RWPE1 (cell line): ENCODE measurements around the gene NFIB.

Source experiments
- CTCF ChIA-PET: fragments of 350-600 bp; sonication (Branson Sonifier 250); formaldehyde crosslinking; extraction: SDS; loops from one replicate; lab custom pipeline; 2021; lab: Yijun Ruan, JAX
- POLR2A ChIA-PET: fragments of 400-600 bp; formaldehyde crosslinking; extraction: SDS; loops from one replicate; lab custom pipeline; 2020; ENCODE audit warnings: antibody characterized with exemption; ENCODE audit not compliant: low non-redundant PET; lab: Yijun Ruan, JAX
- DNase-seq: peaks from one replicate; pipeline ENCODE4 v3.0.0; 2012; ENCODE audit warnings: low spot score
- H3K27ac ChIP-seq: fragments of 450-650 bp; 2 replicates; pipeline ENCODE4 v1.5.1; 2017
- TF ChIP-seq, protein P1 (sequence below): fragments of 450-650 bp; conservative IDR thresholded peaks from 2 replicates; pipeline ENCODE4 v1.5.1; 2017; ENCODE audit warnings: low read depth, mild to moderate bottlenecking

The NFIB gene

DNA sequence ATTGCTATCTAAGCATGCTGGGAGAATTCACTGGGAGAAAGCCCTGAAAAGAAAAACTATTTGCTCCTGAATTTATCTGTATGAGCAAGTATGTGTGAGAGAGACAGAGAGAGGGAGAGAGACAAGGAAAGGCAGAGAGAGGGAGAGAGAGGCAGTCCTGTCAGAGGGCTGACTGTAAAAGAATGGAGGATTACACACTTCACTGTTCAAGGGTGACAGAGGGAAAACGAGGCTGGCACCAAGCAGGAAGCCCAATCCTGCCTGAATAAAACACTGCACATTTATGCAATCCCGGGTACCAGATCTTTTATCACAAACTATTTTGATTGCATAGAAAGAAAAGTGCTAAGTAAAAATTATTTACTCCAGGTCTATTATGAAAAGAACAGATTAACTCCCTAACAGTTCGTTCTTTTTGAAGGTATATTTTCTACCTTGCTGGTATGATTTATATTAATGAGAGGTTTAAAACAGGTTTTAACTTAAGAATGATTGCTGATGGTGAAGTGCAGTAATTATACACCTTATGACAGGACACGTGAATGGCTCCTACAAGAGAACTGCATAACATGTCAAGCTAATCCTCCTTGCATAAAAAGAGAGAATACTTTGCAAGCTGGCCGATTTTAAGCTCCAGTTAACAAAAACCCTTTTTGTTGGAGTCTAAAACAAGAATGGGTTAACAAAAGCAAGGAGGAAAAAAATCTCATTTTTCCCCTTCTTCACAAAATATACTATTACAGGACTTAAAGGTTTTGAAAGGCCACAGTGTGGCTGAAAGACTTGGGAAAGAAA is 82.5 kb downstream of the NFIB start:
- ChIA-PET POLR2A (no interaction called here), CTCF (no interaction called here)
- H3K27ac ChIP-seq, result no peak overlapping the region
- TF ChIP-seq, protein P1, sequence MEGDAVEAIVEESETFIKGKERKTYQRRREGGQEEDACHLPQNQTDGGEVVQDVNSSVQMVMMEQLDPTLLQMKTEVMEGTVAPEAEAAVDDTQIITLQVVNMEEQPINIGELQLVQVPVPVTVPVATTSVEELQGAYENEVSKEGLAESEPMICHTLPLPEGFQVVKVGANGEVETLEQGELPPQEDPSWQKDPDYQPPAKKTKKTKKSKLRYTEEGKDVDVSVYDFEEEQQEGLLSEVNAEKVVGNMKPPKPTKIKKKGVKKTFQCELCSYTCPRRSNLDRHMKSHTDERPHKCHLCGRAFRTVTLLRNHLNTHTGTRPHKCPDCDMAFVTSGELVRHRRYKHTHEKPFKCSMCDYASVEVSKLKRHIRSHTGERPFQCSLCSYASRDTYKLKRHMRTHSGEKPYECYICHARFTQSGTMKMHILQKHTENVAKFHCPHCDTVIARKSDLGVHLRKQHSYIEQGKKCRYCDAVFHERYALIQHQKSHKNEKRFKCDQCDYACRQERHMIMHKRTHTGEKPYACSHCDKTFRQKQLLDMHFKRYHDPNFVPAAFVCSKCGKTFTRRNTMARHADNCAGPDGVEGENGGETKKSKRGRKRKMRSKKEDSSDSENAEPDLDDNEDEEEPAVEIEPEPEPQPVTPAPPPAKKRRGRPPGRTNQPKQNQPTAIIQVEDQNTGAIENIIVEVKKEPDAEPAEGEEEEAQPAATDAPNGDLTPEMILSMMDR, result no peak
- DNase-seq, result no peak

DNA sequence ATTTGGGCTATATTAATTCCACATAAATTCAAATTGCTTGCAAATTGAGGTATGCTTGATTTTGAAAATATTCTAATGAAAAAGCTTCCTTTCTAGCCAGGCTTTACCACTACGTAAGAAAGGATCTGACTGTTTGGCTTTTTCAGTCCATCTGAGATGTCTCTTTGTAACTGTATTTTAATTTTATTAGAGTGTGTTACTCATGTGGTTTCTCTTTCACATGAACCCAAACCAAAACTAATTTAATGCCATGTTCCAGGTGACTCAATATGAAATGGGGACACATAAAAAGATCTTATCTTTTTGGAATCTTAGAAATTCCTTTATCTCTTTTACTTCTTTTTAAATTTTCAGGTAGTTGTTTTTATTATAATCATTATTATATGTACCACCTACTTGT is 85.3 kb downstream of the NFIB start:
- H3K27ac ChIP-seq, result no peak overlapping the region
- CTCF ChIA-PET, result interaction anchor here (1.2 kb wide), 1 partner anchor 412 kb away, joined by 4 read pairs; no protein-coding TSS in a partner anchor
- TF ChIP-seq, protein P1, result no peak
- no peak for DNase-seq
- POLR2A ChIA-PET, result no interaction called here

DNA sequence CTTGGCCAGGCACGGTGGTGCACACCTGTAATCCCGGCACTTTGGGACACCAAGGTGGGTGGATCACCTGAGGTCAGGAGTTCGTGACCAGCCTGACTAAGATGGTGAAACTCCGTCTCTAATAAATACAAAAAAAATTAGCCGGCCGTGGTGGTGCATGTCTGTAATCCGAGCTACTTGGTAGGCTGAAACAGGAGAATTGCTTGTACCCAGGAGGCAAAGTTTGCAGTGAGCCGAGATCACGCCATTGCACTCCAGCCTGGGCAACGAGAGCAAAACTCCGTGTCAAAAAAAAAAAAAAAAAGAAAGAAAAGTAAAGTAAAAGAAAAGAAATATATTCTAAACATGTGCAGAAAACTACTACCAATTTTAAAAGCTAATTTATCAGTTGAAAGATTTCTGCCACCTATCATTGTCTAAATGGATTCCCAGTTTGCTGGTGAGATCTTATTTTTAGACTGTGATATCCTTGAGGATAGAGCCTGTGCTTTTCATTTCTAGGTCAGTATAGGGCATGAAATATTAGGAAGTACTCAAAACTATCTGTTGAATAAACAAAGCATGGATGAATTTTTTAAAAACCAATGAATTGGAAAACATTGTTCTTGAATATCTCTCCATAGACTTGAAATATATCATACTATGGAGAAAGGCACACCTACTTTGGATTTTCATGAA is 86.9 kb downstream of the NFIB start:
- ChIA-PET CTCF (interaction anchor here (0.6 kb wide), 1 partner anchor 126 kb away, joined by 3 read pairs; no protein-coding TSS in a partner anchor), POLR2A (no interaction called here)
- H3K27ac ChIP-seq, result no peak overlapping the region
- TF ChIP-seq, protein P1, result no peak
- DNase-seq, result no peak

DNA sequence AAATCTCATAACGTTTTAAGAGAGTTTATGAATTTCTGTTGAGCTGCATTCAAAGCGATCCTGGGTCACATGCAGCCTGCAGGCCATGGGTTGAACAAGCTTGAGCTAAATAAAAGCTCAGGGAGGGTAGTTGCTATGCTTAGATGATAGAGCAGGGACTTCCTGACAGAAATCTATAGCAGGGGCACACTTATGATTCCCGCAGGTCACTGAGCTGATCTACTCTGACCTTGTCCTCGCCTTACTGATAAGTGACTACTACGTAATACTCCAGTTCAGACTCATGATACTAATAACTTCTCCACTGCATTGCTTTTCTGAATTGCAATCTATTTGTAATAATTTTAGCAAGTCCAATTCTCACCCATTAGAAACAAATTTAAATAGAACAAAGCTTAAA is 90.9 kb downstream of the NFIB start:
- POLR2A ChIA-PET, result no interaction called here
- H3K27ac ChIP-seq, result no peak overlapping the region
- TF ChIP-seq, protein P1, result no peak
- no peak for DNase-seq
- CTCF ChIA-PET, result no interaction called here

DNA sequence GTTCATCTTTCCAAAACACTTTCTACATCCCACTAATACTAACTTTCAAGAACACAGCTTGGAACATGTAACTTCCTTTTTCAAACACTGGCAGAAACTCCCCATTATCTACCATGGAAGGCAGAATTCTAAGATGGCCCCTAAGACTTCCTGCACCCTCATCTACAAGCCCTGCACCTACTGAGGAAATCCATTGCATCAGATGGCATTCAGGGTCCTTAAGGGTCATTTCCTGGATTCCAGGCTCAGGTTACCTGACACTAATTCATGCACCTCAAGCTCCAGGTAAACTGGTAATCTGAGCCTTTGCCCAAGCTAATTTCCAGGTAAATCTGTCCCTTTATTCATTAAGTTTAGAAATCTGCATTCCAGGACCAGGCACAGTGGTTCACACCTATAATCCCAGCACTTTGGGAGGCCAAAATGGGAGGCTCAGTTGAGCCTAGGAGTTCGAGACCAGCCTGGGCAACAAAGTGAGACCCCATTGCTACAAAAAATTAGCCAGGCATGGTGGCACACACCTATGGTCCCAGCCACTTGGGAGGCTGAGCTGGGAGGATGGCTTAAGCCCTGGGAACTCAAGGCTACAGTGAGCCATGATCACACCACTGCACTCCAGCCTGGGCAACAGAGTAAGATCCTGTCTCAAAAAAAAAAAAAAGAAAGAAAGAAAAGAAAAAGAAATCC is 91.6 kb downstream of the NFIB start:
- POLR2A ChIA-PET, result no interaction called here
- H3K27ac ChIP-seq, result peak overlapping the region; percentile 75
- CTCF ChIA-PET, result interaction anchor here (0.6 to 0.8 kb wide), 2 partner anchors 47 to 80 kb away, joined by 4 to 5 read pairs; no protein-coding TSS in a partner anchor
- TF ChIP-seq, protein P1, result no peak
- no peak for DNase-seq

DNA sequence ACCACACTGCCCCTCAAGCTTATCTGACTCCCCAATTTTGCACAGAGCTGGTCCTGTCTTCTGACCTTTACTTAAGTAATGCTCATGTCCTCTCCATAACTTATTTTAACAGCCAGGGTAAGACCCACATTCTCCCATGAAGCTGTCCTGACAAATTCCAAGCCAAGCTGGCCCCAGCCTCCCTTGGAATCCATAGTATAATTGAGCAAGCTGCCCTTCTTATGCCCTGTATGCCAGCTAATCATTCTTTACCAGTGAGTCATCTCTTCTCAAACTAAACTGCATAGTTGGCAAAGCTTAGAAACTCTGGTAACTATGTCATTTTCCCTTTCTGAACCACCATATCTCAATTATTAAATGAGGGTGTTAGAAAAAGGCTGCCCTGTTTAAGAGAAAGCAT is 92.4 kb downstream of the NFIB start:
- ChIA-PET POLR2A (no interaction called here), CTCF (interaction anchor here (0.6 kb wide), 1 partner anchor 30 kb away, joined by 4 read pairs; no protein-coding TSS in a partner anchor)
- H3K27ac ChIP-seq, result no peak overlapping the region
- peak; percentile 81 for DNase-seq
- TF ChIP-seq, protein P1, result no peak
